WI38 (cell line): Measurements from ENCODE around the gene MSANTD7.

Experiments used
- H3K4me3 ChIP-seq: 2 replicates; pipeline ENCODE4 v1.5.1; 2011; ENCODE audit warnings: low read depth, mild to moderate bottlenecking, control low read depth, low read length
- TF ChIP-seq, protein P1 (sequence below): IDR thresholded peaks from 2 replicates; pipeline ENCODE4 v1.5.1; 2012; ENCODE audit warnings: low read depth, mild to moderate bottlenecking, control low read depth, low read length

The MSANTD7 gene

GRCh38 chr10:14837757-14838581, at the start of gene MSANTD7, which contains the start of the genes CDNF and HSPA14:
Gene MSANTD7 (plus strand): TSS chr10:14838306. CDS start chr10:14842285, 3,979 bp downstream.
Gene CDNF (minus strand): TSS chr10:14838037. CDS start chr10:14837946, 91 bp downstream.
Gene HSPA14 (plus strand): TSS chr10:14838306. CDS start chr10:14838403, 97 bp downstream.
- TF ChIP-seq, protein P1, sequence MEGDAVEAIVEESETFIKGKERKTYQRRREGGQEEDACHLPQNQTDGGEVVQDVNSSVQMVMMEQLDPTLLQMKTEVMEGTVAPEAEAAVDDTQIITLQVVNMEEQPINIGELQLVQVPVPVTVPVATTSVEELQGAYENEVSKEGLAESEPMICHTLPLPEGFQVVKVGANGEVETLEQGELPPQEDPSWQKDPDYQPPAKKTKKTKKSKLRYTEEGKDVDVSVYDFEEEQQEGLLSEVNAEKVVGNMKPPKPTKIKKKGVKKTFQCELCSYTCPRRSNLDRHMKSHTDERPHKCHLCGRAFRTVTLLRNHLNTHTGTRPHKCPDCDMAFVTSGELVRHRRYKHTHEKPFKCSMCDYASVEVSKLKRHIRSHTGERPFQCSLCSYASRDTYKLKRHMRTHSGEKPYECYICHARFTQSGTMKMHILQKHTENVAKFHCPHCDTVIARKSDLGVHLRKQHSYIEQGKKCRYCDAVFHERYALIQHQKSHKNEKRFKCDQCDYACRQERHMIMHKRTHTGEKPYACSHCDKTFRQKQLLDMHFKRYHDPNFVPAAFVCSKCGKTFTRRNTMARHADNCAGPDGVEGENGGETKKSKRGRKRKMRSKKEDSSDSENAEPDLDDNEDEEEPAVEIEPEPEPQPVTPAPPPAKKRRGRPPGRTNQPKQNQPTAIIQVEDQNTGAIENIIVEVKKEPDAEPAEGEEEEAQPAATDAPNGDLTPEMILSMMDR = no peak
- H3K4me3 ChIP-seq = peak within 1 kb of the TSS; percentile 97

DNA sequence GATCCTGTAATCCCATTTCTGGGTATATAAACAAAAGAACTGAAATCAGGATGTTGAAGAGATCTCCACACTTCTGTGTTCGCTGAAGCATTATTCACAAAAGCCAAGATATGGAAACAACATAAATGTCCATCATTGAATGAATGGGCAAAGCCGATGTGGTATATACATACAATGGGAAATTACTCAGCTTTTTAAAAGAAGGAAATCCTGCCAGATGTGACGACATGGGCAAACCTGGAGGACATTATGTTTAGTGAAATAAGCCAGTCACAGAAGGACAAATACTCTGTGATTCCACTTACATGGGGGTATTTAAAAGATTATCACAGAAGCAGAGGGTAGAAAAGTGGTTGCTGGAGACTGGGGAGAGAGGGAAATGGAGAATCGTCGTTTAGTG, 39.5 kb upstream of the MSANTD7 start:
- TF ChIP-seq, protein P1 = no peak
- no peak overlapping the region for H3K4me3 ChIP-seq

DNA sequence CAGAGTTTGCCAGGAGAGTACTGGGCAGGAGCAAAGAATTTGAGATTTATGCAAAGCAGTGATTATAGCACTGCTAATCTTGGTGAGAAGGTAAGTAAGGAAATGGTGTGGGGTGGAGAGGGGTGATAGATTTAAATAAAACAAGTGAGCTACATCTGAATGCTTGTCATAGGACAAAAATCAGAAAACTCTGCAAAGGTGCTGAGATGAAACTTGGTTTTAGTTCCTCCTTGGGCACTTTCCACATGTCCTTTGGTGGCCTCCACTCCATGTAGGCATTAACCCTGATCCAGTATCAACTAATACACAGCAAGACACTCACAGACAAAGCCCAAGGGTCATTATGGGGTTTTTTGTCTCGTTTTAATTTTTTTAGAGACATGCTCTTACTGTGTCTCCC, 37.7 kb upstream of the MSANTD7 start:
- no peak overlapping the region for H3K4me3 ChIP-seq
- TF ChIP-seq, protein P1 = no peak

DNA sequence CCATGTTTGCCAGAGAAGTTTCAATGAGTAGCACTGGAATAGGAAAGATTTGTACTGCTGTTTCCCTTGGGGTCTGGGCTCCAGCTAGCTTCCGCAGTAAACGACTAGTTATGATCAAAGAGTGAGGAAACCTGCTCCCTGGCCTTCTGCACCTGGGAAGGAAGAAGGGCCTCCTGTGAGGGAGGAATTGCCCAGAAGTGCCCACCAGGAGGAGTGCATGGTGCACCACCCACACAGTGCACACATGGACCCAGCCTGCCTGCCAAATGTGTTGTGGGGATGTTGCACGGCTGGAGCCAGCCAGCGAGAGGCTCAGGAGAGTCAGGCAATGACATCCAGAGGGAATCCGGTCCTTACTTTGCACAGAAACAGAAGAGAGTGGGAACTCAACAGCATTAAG, 36.4 kb upstream of the MSANTD7 start:
- no peak overlapping the region for H3K4me3 ChIP-seq
- TF ChIP-seq, protein P1 = no peak

GRCh38 chr10:14803827-14804226, 34.3 kb upstream of the MSANTD7 start:
- TF ChIP-seq, protein P1 = no peak
- H3K4me3 ChIP-seq = no peak overlapping the region

GRCh38 chr10:14806318-14806717, 31.8 kb upstream of the MSANTD7 start:
- no peak overlapping the region for H3K4me3 ChIP-seq
- TF ChIP-seq, protein P1 = no peak
